Measurements from ENCODE around the gene TXNL4A. TPM values are rescaled to one million over a fixed set of nuclear protein-coding genes. Genes with fewer than 3 reads are reported as not detected.

TXNL4A gene
- total RNA-seq, 3 donors from 2014 or later (not counting 1 experiment from before 2014, with no cell fraction given), result 63.2 to 69.1 (median 66.4) TPM

DNA sequence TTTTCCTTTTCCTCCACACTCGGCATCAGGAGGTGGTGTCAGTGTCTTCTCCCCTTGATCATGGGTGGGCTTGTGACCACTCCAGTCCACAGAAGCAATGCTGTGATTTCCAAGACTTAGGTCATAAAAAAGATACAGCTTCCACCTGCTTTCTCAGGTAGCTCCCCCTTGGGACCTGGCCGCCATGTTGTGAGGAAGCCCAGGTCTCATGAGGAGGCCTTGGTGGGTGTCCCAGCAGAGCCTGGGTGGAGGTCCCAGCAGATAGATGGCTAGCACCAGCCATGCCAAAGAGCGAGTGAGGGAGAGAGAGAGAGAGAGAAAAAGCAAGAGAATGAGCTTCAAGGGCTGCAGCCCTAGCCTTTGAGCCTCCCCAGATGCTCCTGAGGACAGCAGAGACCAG lies 52.9 kb downstream of the TXNL4A start:
- H3K27me3 ChIP-seq (ENCODE audit: control insufficient read depth, insufficient read depth, low read length), result no peaks in the 10 kb centered on the region
- Mint-ChIP-seq H3K27me3 (ENCODE audit: low read depth in 2 of 2) (no peaks in the 10 kb centered on the region), H3K36me3 (peaks cover 30% of the 10 kb centered on the region), H3K9me3 (peaks cover 15 to 19% of the 10 kb centered on the region in 2 donors), H3K4me1 (peaks cover 10 to 25% of the 10 kb centered on the region in 2 donors), H3K4me3 (no peak overlapping the region), H3K27ac (no peak overlapping the region)
- TF ChIP-seq, protein P1, sequence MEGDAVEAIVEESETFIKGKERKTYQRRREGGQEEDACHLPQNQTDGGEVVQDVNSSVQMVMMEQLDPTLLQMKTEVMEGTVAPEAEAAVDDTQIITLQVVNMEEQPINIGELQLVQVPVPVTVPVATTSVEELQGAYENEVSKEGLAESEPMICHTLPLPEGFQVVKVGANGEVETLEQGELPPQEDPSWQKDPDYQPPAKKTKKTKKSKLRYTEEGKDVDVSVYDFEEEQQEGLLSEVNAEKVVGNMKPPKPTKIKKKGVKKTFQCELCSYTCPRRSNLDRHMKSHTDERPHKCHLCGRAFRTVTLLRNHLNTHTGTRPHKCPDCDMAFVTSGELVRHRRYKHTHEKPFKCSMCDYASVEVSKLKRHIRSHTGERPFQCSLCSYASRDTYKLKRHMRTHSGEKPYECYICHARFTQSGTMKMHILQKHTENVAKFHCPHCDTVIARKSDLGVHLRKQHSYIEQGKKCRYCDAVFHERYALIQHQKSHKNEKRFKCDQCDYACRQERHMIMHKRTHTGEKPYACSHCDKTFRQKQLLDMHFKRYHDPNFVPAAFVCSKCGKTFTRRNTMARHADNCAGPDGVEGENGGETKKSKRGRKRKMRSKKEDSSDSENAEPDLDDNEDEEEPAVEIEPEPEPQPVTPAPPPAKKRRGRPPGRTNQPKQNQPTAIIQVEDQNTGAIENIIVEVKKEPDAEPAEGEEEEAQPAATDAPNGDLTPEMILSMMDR (IDR thresholded peaks at IDR 0.05), result no peak
- DNase-seq (no peak), ATAC-seq (no peak)
- H3K27ac ChIP-seq (ENCODE audit: low read length), result no peak overlapping the region
- H3K4me1 ChIP-seq (ENCODE audit: control insufficient read depth, insufficient read depth, low read length), result no peaks in the 10 kb centered on the region
- peaks cover 24% of the 10 kb centered on the region for H3K9me3 ChIP-seq (ENCODE audit: control insufficient read depth, insufficient read depth, low read length)
- 99% methylated on average over 3 of the region's 3 CpGs for WGBS (ENCODE audit: insufficient coverage)
- intact Hi-C loops (cut with micrococcal nuclease), result no loop called here
- no peak overlapping the region for H3K4me3 ChIP-seq (ENCODE audit: low read length)
- no peaks in the 10 kb centered on the region for H3K36me3 ChIP-seq (ENCODE audit: control insufficient read depth, insufficient read depth, low read length)

DNA sequence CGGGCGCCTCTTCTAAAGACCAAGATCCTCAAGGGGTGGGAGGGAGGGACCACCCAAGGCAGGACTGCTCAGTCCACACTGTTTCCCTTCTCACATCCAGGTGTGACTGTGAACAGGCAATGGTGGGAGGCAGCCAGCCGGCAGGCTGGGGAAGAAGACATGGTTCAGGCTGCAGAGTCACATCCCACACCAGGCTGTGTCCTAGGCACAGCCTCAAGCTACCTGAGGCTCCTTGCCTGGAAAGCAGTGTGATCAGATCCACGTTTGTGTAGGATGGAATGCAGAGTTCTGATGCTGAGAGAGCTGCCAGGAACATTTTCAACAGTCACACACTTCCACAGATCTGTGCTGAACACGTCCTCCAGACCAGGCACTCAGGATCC lies 53.3 kb downstream of the TXNL4A start:
- DNase-seq, result no peak
- intact Hi-C loops (cut with micrococcal nuclease), result no loop called here
- H3K9me3 Mint-ChIP-seq, result peaks cover 15 to 21% of the 10 kb centered on the region in 2 donors

DNA sequence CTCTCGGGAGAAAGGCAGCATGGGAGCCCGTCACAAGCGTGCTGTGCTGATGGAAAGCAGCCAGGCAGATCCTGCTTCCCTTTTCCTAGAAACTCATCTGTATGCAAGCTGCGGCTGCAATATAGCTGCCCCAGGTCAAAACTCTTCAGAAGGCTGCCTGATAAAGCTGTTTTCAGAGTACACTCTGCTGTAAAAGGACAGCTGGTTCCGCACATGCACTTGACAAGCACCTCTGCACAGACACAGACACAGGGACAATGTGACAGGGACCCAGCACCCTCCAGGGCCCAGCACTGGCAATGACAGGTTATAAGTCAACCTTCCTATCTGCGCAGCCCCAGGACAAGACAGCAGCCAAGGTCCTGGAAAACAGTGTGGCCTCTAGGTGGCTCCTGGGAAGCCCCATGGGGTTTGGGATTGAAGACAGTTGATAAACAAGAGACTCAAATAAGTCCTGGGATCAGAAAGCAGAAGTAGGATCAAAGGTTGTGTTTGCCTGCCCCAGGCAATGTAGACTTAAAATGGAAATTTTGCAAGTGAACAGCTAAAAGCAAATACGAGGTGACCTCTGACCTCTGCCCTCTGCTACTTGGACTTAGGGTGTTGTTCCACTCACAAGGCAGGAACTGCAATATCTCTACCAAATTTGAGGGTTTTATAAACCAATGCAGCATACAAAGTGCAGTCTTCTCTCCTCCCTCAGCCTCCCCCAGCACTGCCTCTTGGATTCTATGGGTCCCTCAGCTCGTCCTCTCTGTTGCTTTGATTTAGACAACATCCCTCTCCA lies 53.9 kb downstream of the TXNL4A start:
- peaks cover 32% of the 10 kb centered on the region for H3K36me3 Mint-ChIP-seq

More for the DNA sequence above, 53.3 kb downstream of the TXNL4A start:
- H3K4me1 ChIP-seq (ENCODE audit: control insufficient read depth, insufficient read depth, low read length), result no peaks in the 10 kb centered on the region
- H3K4me1 Mint-ChIP-seq, result peaks cover 10 to 24% of the 10 kb centered on the region in 2 donors
- H3K4me3 Mint-ChIP-seq, result no peak overlapping the region
- H3K4me3 ChIP-seq (ENCODE audit: low read length), result no peak overlapping the region
- H3K36me3 ChIP-seq (ENCODE audit: control insufficient read depth, insufficient read depth, low read length), result peaks cover 2% of the 10 kb centered on the region
- no peaks in the 10 kb centered on the region for H3K27me3 Mint-ChIP-seq (ENCODE audit: low read depth in 2 of 2)
- H3K27ac ChIP-seq (ENCODE audit: low read length), result no peak overlapping the region
- TF ChIP-seq, protein P1 (IDR thresholded peaks at IDR 0.05), result no peak
- peaks cover 32% of the 10 kb centered on the region for H3K36me3 Mint-ChIP-seq
- H3K27me3 ChIP-seq (ENCODE audit: control insufficient read depth, insufficient read depth, low read length), result no peaks in the 10 kb centered on the region
- ATAC-seq, result no peak
- no peak overlapping the region for H3K27ac Mint-ChIP-seq
- WGBS (ENCODE audit: insufficient coverage), result 95% methylated on average over 5 of the region's 5 CpGs
- peaks cover 24% of the 10 kb centered on the region for H3K9me3 ChIP-seq (ENCODE audit: control insufficient read depth, insufficient read depth, low read length)

More for the DNA sequence above, 53.9 kb downstream of the TXNL4A start:
- Histone ChIP-seq H3K4me3 (ENCODE audit: low read length) (no peak overlapping the region), H3K9me3 (ENCODE audit: control insufficient read depth, insufficient read depth, low read length) (peaks cover 27% of the 10 kb centered on the region), H3K27me3 (ENCODE audit: control insufficient read depth, insufficient read depth, low read length) (no peaks in the 10 kb centered on the region), H3K4me1 (ENCODE audit: control insufficient read depth, insufficient read depth, low read length) (no peaks in the 10 kb centered on the region), H3K27ac (ENCODE audit: low read length) (no peak overlapping the region), H3K36me3 (ENCODE audit: control insufficient read depth, insufficient read depth, low read length) (peaks cover 2% of the 10 kb centered on the region)
- no peak overlapping the region for H3K4me3 Mint-ChIP-seq
- H3K9me3 Mint-ChIP-seq, result peaks cover 17 to 27% of the 10 kb centered on the region in 2 donors
- DNase-seq, result no peak
- no peak for ATAC-seq
- H3K4me1 Mint-ChIP-seq, result peaks cover 4 to 18% of the 10 kb centered on the region in 2 donors
- 94% methylated on average over 8 of the region's 8 CpGs for WGBS (ENCODE audit: insufficient coverage)
- no peak overlapping the region for H3K27ac Mint-ChIP-seq
- no peaks in the 10 kb centered on the region for H3K27me3 Mint-ChIP-seq (ENCODE audit: low read depth in 2 of 2)
- TF ChIP-seq, protein P1 (IDR thresholded peaks at IDR 0.05), result no peak
- intact Hi-C loops (cut with micrococcal nuclease), result no loop called here

Measured in natural killer cell (primary cell).